ENCODE results near the gene LPIN1.
"Not testable (repeated sequence)": the region's sequence is repeated elsewhere in the genome, so short reads cannot be mapped to it uniquely, and the experiment has no call there.

LPIN1 gene

DNA sequence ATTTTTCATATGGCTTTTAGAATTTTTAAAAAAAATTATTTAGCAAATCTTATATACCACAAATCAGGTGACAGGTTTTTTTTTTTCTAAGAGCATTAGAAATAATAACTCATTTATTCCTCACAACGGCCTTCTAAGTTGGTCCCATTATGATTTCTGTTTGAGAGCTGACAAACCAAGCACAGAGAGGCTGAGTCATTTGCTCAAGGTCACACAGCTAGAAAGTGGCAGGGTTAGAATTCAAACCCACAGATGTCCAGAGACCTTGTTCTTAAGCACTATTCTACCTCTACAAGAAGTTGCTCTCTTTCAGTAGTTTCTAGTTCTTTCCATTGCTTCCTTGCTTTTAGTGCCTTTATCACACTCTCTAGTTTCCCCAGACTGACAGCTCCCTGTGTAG, 28.8 kb upstream of the LPIN1 start:
- Histone ChIP-seq H3K27me3 (ENCODE audit: control insufficient read depth, insufficient read depth, low read length) (no peaks in the 10 kb centered on the region), H3K4me1 (ENCODE audit: control insufficient read depth, insufficient read depth, low read length) (0 out of 2 replicates have a peak, but pooled peaks cover under 1% of the 10 kb centered on the region), H3K36me3 (ENCODE audit: control insufficient read depth, insufficient read depth, low read length) (no peaks in the 10 kb centered on the region), H3K4me3 (ENCODE audit: low read depth, low read length) (no peak overlapping the region), H3K9me3 (ENCODE audit: control insufficient read depth, insufficient read depth, low read length) (no peaks in the 10 kb centered on the region), H3K9ac (ENCODE audit: low read depth, low read length) (no peak overlapping the region), H3K27ac (ENCODE audit: low read depth, low read length) (no peak overlapping the region)

GRCh38 chr2:11718606-11719005, 27.8 kb upstream of the LPIN1 start:
- Histone ChIP-seq H3K36me3 (ENCODE audit: control insufficient read depth, insufficient read depth, low read length) (no peaks in the 10 kb centered on the region), H3K27me3 (ENCODE audit: control insufficient read depth, insufficient read depth, low read length) (no peaks in the 10 kb centered on the region), H3K9ac (ENCODE audit: low read depth, low read length) (no peak overlapping the region), H3K4me3 (ENCODE audit: low read depth, low read length) (no peak overlapping the region), H3K4me1 (ENCODE audit: control insufficient read depth, insufficient read depth, low read length) (peaks cover 4% of the 10 kb centered on the region; the same call in 1 of the 2 replicates), H3K27ac (ENCODE audit: low read depth, low read length) (no peak overlapping the region), H3K9me3 (ENCODE audit: control insufficient read depth, insufficient read depth, low read length) (no peaks in the 10 kb centered on the region)

DNA sequence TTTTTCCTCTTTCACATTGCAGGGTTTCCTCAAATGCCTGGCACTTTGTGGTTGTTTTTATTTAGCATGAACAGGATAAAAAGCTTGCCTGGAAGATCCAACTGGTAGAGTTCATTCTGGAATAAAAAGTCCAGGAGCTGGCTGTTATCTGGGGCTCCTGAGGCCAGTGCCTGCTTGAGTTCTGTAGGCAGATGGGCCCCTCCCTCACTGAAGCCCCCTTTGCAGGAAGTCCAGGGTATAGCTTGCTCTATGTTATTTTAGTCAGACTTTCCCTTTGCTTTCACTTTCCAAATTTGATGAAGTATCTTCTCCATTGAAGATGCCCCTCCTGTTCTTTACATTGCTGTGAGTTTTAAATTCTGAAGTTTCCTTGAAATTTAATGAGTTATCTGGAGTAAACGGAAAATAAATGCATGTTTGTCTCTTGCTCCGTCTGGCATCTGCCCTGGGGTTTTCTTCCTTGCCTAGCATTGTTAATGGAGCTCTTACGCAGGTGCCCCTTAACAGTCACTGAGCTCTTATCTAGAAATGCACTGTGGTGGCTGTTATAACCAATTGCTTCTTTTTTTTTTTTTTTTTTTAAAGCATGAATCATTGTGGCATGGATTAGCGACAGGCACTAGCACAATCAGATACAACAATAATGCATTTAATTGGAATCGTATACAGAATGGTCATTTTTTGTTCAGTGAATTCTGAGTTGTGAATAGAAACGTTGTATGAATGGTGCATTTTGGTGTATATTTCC, 27.0 kb upstream of the LPIN1 start:
- H3K27me3 ChIP-seq (ENCODE audit: control insufficient read depth, insufficient read depth, low read length): no peaks in the 10 kb centered on the region
- H3K27ac ChIP-seq (ENCODE audit: low read depth, low read length): no peak overlapping the region
- no peaks in the 10 kb centered on the region for H3K9me3 ChIP-seq (ENCODE audit: control insufficient read depth, insufficient read depth, low read length)
- peaks cover 4% of the 10 kb centered on the region; the same call in 1 of the 2 replicates for H3K4me1 ChIP-seq (ENCODE audit: control insufficient read depth, insufficient read depth, low read length)
- H3K4me3 ChIP-seq (ENCODE audit: low read depth, low read length): no peak overlapping the region
- H3K36me3 ChIP-seq (ENCODE audit: control insufficient read depth, insufficient read depth, low read length): no peaks in the 10 kb centered on the region
- H3K9ac ChIP-seq (ENCODE audit: low read depth, low read length): no peak overlapping the region

DNA sequence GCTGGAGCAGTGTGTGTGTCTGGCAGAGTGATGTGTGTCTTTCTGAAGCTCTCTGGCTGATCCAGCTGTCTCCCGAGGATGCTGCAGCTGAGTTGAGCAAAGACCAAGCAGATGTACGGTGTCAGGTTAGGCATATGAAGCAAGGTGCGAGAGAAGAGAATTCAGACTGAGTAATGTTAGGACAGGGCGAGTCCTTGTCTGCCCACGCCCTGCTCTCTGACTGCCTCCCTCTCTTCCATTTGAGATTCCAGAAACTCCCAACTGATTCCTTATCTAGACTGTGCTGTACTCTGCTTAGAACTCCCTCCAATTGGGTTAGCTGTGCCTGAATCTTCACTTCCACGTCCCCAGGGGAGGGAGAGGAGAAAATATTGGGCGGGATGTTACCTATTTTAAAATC, 25.7 kb upstream of the LPIN1 start:
- H3K27me3 ChIP-seq (ENCODE audit: control insufficient read depth, insufficient read depth, low read length): no peaks in the 10 kb centered on the region
- no peaks in the 10 kb centered on the region for H3K9me3 ChIP-seq (ENCODE audit: control insufficient read depth, insufficient read depth, low read length)
- H3K27ac ChIP-seq (ENCODE audit: low read depth, low read length): no peak overlapping the region
- H3K4me1 ChIP-seq (ENCODE audit: control insufficient read depth, insufficient read depth, low read length): peaks cover 4% of the 10 kb centered on the region; the same call in 1 of the 2 replicates
- no peak overlapping the region for H3K4me3 ChIP-seq (ENCODE audit: low read depth, low read length)
- H3K36me3 ChIP-seq (ENCODE audit: control insufficient read depth, insufficient read depth, low read length): no peaks in the 10 kb centered on the region
- no peak overlapping the region for H3K9ac ChIP-seq (ENCODE audit: low read depth, low read length)

DNA sequence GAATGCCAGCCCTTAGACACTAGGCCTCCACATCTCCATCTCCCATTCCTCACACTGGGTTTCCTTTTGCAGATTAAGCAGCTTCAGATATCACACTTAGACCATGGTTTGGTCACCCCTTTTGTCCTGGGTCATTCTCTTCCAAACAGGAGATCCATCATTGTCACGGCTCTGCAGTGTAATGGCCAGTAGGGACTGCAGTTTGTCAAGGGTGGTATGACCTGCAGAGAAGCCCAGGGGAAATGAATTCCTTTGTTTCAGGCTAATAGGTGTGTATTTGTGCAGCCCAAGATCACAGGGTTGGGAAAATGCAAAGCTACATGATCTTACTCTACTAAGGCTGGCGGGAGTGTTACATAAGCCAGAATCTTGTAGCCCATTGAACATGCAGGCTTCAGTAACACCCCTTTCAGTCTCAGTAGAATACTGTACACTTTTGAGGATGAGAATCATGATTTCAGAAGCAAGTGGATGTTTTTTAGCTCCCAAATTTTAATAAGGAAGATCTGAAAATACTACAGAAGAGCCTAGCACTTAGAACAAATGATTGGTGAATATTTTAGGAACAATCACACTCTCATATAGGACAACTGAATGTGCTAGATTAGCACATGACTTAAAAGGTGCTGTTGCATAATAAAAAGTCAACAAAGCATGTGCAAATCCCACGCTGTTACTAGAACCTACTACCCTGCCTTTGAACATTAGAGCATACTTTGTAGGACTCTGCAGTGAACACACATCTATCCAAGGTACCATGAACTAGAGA, 24.0 kb upstream of the LPIN1 start:
- Histone ChIP-seq H3K9me3 (ENCODE audit: control insufficient read depth, insufficient read depth, low read length) (no peaks in the 10 kb centered on the region), H3K4me1 (ENCODE audit: control insufficient read depth, insufficient read depth, low read length) (peaks cover 8% of the 10 kb centered on the region), H3K4me3 (ENCODE audit: low read depth, low read length) (no peak overlapping the region), H3K36me3 (ENCODE audit: control insufficient read depth, insufficient read depth, low read length) (no peaks in the 10 kb centered on the region), H3K27me3 (ENCODE audit: control insufficient read depth, insufficient read depth, low read length) (no peaks in the 10 kb centered on the region), H3K9ac (ENCODE audit: low read depth, low read length) (no peak overlapping the region), H3K27ac (ENCODE audit: low read depth, low read length) (no peak overlapping the region)

GRCh38 chr2:11723061-11723371, 23.4 kb upstream of the LPIN1 start:
- Histone ChIP-seq H3K27ac (ENCODE audit: low read depth, low read length) (no peak overlapping the region), H3K9me3 (ENCODE audit: control insufficient read depth, insufficient read depth, low read length) (no peaks in the 10 kb centered on the region), H3K36me3 (ENCODE audit: control insufficient read depth, insufficient read depth, low read length) (no peaks in the 10 kb centered on the region), H3K27me3 (ENCODE audit: control insufficient read depth, insufficient read depth, low read length) (no peaks in the 10 kb centered on the region), H3K4me3 (ENCODE audit: low read depth, low read length) (no peak overlapping the region), H3K4me1 (ENCODE audit: control insufficient read depth, insufficient read depth, low read length) (peaks cover 8% of the 10 kb centered on the region), H3K9ac (ENCODE audit: low read depth, low read length) (no peak overlapping the region)

GRCh38 chr2:11724151-11724550, 22.3 kb upstream of the LPIN1 start:
- H3K27ac ChIP-seq (ENCODE audit: low read depth, low read length): no peak overlapping the region
- no peak overlapping the region for H3K9ac ChIP-seq (ENCODE audit: low read depth, low read length)
- H3K27me3 ChIP-seq (ENCODE audit: control insufficient read depth, insufficient read depth, low read length): no peaks in the 10 kb centered on the region
- H3K9me3 ChIP-seq (ENCODE audit: control insufficient read depth, insufficient read depth, low read length): no peaks in the 10 kb centered on the region
- no peaks in the 10 kb centered on the region for H3K36me3 ChIP-seq (ENCODE audit: control insufficient read depth, insufficient read depth, low read length)
- peaks cover 8% of the 10 kb centered on the region for H3K4me1 ChIP-seq (ENCODE audit: control insufficient read depth, insufficient read depth, low read length)
- no peak overlapping the region for H3K4me3 ChIP-seq (ENCODE audit: low read depth, low read length)

GRCh38 chr2:11726384-11726783, 20.0 kb upstream of the LPIN1 start:
- peaks cover 8% of the 10 kb centered on the region for H3K4me1 ChIP-seq (ENCODE audit: control insufficient read depth, insufficient read depth, low read length)
- H3K36me3 ChIP-seq (ENCODE audit: control insufficient read depth, insufficient read depth, low read length): no peaks in the 10 kb centered on the region
- H3K27ac ChIP-seq (ENCODE audit: low read depth, low read length): no peak overlapping the region
- no peaks in the 10 kb centered on the region for H3K27me3 ChIP-seq (ENCODE audit: control insufficient read depth, insufficient read depth, low read length)
- H3K4me3 ChIP-seq (ENCODE audit: low read depth, low read length): no peak overlapping the region
- H3K9me3 ChIP-seq (ENCODE audit: control insufficient read depth, insufficient read depth, low read length): no peaks in the 10 kb centered on the region
- H3K9ac ChIP-seq (ENCODE audit: low read depth, low read length): no peak overlapping the region

DNA sequence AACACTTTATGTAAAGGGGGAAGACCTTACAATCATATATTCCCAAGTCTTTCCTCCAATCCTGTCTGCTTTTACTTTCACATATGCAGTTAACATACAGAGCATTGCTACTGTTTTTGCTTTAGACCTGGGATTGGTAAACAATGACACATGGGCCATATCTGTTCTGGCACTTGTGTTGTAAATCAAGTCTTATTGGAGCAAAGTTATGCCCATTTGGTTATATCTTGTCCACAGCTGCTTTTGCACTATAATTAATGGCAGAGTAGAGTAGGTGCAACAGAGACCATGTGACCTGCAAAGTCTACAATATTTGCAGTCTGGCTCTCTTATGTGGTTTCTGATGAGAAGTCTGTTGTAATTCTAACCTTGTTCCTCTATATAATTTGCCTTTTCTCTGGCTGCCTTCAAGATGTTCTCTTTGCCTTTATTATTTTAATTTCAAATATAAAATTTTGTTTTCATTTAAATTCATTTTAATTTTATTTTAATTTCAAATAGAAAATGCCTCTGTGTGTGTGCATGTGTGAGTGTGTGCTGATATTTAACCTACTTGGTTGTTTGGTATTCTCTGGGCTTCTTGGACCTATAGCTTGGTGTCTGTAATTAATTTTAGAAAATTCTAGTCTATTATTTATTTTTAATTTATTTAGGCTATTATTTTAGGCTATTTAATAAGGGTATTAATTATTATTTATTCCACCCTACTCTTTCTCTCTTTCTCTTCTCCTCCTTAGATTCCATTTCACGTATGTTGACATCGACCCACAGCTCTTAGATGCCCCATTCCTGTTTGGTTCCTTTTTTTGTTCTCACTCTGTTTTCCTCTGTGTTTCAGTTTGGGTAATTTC, 16.8 kb upstream of the LPIN1 start:
- Histone ChIP-seq H3K4me1 (ENCODE audit: control insufficient read depth, insufficient read depth, low read length) (peaks cover 4% of the 10 kb centered on the region; the same call in 1 of the 2 replicates), H3K9me3 (ENCODE audit: control insufficient read depth, insufficient read depth, low read length) (no peaks in the 10 kb centered on the region), H3K4me3 (ENCODE audit: low read depth, low read length) (no peak overlapping the region), H3K9ac (ENCODE audit: low read depth, low read length) (no peak overlapping the region), H3K27me3 (ENCODE audit: control insufficient read depth, insufficient read depth, low read length) (no peaks in the 10 kb centered on the region), H3K36me3 (ENCODE audit: control insufficient read depth, insufficient read depth, low read length) (no peaks in the 10 kb centered on the region), H3K27ac (ENCODE audit: low read depth, low read length) (no peak overlapping the region)

- not testable (repeated sequence) for H3K9me3 ChIP-seq (ENCODE audit: control insufficient read depth, insufficient read depth, low read length); H3K27ac ChIP-seq (ENCODE audit: low read depth, low read length)
Observed at GRCh38 chr2:11731214-11731984, 15.0 kb upstream of the LPIN1 start.

More at GRCh38 chr2:11731214-11731984, 15.0 kb upstream of the LPIN1 start:
- not testable (repeated sequence) for H3K4me1 ChIP-seq (ENCODE audit: control insufficient read depth, insufficient read depth, low read length); H3K36me3 ChIP-seq (ENCODE audit: control insufficient read depth, insufficient read depth, low read length); H3K4me3 ChIP-seq (ENCODE audit: low read depth, low read length); H3K27me3 ChIP-seq (ENCODE audit: control insufficient read depth, insufficient read depth, low read length); H3K9ac ChIP-seq (ENCODE audit: low read depth, low read length)
